H1 (cell line): Measurements from ENCODE around the gene THRB. TPM values are rescaled to one million over a fixed set of nuclear protein-coding genes. Genes with fewer than 3 reads are reported as not detected.

Experiments used
- CTCF ChIA-PET: fragments of 300-600 bp; sonication (Branson Sonifier 250); formaldehyde crosslinking; loops from one replicate; lab custom pipeline; 2021; ENCODE audit not compliant: partially characterized antibody; lab: Charles Lee
- POLR2A ChIA-PET: fragments of 300-600 bp; sonication (Branson Sonifier 250); formaldehyde crosslinking; loops from one replicate; lab custom pipeline; 2021; ENCODE audit warnings: inconsistent platforms; ENCODE audit not compliant: partially characterized antibody; lab: Charles Lee
- DNase-seq, 2 experiments: peaks; one replicate each; pipeline versions ENCODE4 v3.0.0 to v3.0.0-alpha.2; 2010 to 2022; ENCODE audit warnings: low spot score in 2 of 2, low read depth in 1 of 2, mixed read lengths in 1 of 2
- FAIRE-seq: peaks from 2 replicates; lab custom pipeline; 2011; peaks lifted over from hg19 to GRCh38; lab: Jason Lieb, UNC
- H2AFZ ChIP-seq: 2 replicates; pipeline ENCODE4 v1.8.1; 2012; ENCODE audit warnings: low read length, inconsistent platforms
- H2AK5ac ChIP-seq: 2 replicates; pipeline ENCODE4 v1.6.1; 2013; ENCODE audit warnings: low read depth, low read length
- H2BK120ac ChIP-seq: replicated peaks from 2 replicates; pipeline ENCODE3; 2013; ENCODE audit warnings: low read depth, low read length, inconsistent platforms
- H2BK12ac ChIP-seq: 2 replicates; pipeline ENCODE4 v1.6.1; 2013; ENCODE audit warnings: low read depth, low read length
- H2BK15ac ChIP-seq: 2 replicates; pipeline ENCODE4 v1.6.1; 2013; ENCODE audit warnings: low read length
- H2BK20ac ChIP-seq: 2 replicates; pipeline ENCODE4 v1.6.1; 2013; ENCODE audit warnings: low read length
- H2BK5ac ChIP-seq: 2 replicates; pipeline ENCODE4 v1.6.1; 2013; ENCODE audit warnings: low read depth, low read length
- H3K14ac ChIP-seq: 2 replicates; pipeline ENCODE4 v1.6.1; 2013; ENCODE audit warnings: inconsistent platforms; ENCODE audit not compliant: insufficient read length
- H3K18ac ChIP-seq: 2 replicates; pipeline ENCODE4 v1.6.1; 2013; ENCODE audit warnings: low read length; ENCODE audit errors: extremely low read depth
- H3K23ac ChIP-seq: 2 replicates; pipeline ENCODE4 v1.6.1; 2013; ENCODE audit warnings: inconsistent platforms; ENCODE audit not compliant: insufficient read length
- H3K23me2 ChIP-seq: 2 replicates; pipeline ENCODE4 v1.6.1; 2013; ENCODE audit warnings: low read depth, low read length
- H3K27ac ChIP-seq: 2 replicates; pipeline ENCODE4 v1.6.1; 2011; ENCODE audit warnings: low read depth, low read length, inconsistent platforms
- H3K27me3 ChIP-seq, 4 experiments: replicated peaks in 1 of 4; 1 replicate in 1 of 4; 2 replicates in 3 of 4; pipeline versions ENCODE4 v1.6.1 to v1.8.1; 2011 to 2013; ENCODE audit warnings: low read length in 3 of 4, mild to moderate bottlenecking in 3 of 4, inconsistent platforms in 2 of 4, mixed read lengths in 2 of 4, moderate library complexity in 1 of 4; ENCODE audit not compliant: control insufficient read depth in 3 of 4, insufficient read depth in 3 of 4; ENCODE audit errors: extremely low read depth in 1 of 4
- H3K36me3 ChIP-seq, 4 experiments: 2 replicates each; pipeline versions ENCODE4 v1.6.1 to v1.8.1; 2011 to 2013; ENCODE audit warnings: mild to moderate bottlenecking in 4 of 4, low read length in 3 of 4, moderate library complexity in 2 of 4, control low read depth in 1 of 4, inconsistent platforms in 1 of 4; ENCODE audit not compliant: insufficient read depth in 4 of 4, control insufficient read depth in 2 of 4
- H3K4ac ChIP-seq: replicated peaks from 2 replicates; pipeline ENCODE3; 2013; ENCODE audit warnings: low read length, low read depth, mixed read lengths, inconsistent platforms; ENCODE audit not compliant: insufficient read length
- H3K4me1 ChIP-seq, 4 experiments: replicated peaks in 1 of 4; 1 replicate in 1 of 4; 2 replicates in 3 of 4; pipeline versions ENCODE4 v1.6.1 to v1.8.1; 2011 to 2013; ENCODE audit warnings: low read length in 3 of 4, inconsistent platforms in 2 of 4, mixed read lengths in 1 of 4; ENCODE audit not compliant: insufficient read depth in 4 of 4, control insufficient read depth in 3 of 4
- H3K4me2 ChIP-seq, 2 experiments: 2 replicates each; pipeline versions ENCODE4 v1.6.1 to v1.8.1; 2011 to 2013; ENCODE audit warnings: low read depth in 2 of 2, low read length in 2 of 2, control low read depth in 1 of 2, inconsistent platforms in 1 of 2, mild to moderate bottlenecking in 1 of 2; ENCODE audit not compliant: insufficient read depth in 1 of 2
- H3K4me3 ChIP-seq, 4 experiments: fragments of 200-600, 300-600 bp in 1 of 4; sonication (generic), shearing (Covaris generic), sonication (Bioruptor Twin) in 1 of 4; 2 replicates each; pipeline versions ENCODE4 v1.5.1 to v1.8.1; 2011 to 2016; ENCODE audit warnings: low read length in 4 of 4, low read depth in 3 of 4, control low read depth in 2 of 4, inconsistent platforms in 2 of 4, mild to moderate bottlenecking in 2 of 4, mixed read lengths in 1 of 4, moderate library complexity in 1 of 4; ENCODE audit not compliant: insufficient read depth in 2 of 4; ENCODE audit errors: extremely low read depth in 1 of 4
- H3K56ac ChIP-seq: replicated peaks from 2 replicates; pipeline ENCODE3; 2013; ENCODE audit warnings: low read depth, mild to moderate bottlenecking, mixed read lengths, low read length, inconsistent platforms; ENCODE audit not compliant: insufficient read length
- H3K79me1 ChIP-seq: 2 replicates; pipeline ENCODE4 v1.6.1; 2013; ENCODE audit warnings: low read depth, low read length, control low read depth
- H3K79me2 ChIP-seq, 2 experiments: 2 replicates each; pipeline versions ENCODE4 v1.6.1 to v1.8.1; 2012 to 2013; ENCODE audit warnings: low read length in 2 of 2, mild to moderate bottlenecking in 2 of 2, inconsistent platforms in 1 of 2; ENCODE audit not compliant: insufficient read depth in 2 of 2, control insufficient read depth in 1 of 2
- H3K9ac ChIP-seq, 4 experiments: replicated peaks in 1 of 4; 1 replicate in 1 of 4; 2 replicates in 3 of 4; pipeline versions ENCODE4 v1.6.1 to v1.8.1; 2011 to 2013; ENCODE audit warnings: low read depth in 3 of 4, low read length in 3 of 4, control low read depth in 2 of 4, mild to moderate bottlenecking in 2 of 4, moderate library complexity in 2 of 4, inconsistent platforms in 1 of 4; ENCODE audit errors: extremely low read depth in 1 of 4
- H3K9me3 ChIP-seq, 2 experiments: 2 replicates each; pipeline versions ENCODE4 v1.6.1 to v1.8.1; 2012 to 2013; ENCODE audit warnings: mild to moderate bottlenecking in 2 of 2, moderate library complexity in 2 of 2, control low read depth in 1 of 2, inconsistent platforms in 1 of 2, low read depth in 1 of 2, low read length in 1 of 2, mixed read lengths in 1 of 2; ENCODE audit not compliant: insufficient read depth in 2 of 2
- H4K20me1 ChIP-seq, 2 experiments: replicated peaks in 1 of 2; 2 replicates each; pipeline versions ENCODE3 to v1.8.1; 2011 to 2013; ENCODE audit warnings: inconsistent platforms in 2 of 2, low read length in 2 of 2, mild to moderate bottlenecking in 1 of 2; ENCODE audit not compliant: insufficient read depth in 2 of 2, control insufficient read depth in 1 of 2
- H4K5ac ChIP-seq: 2 replicates; pipeline ENCODE4 v1.6.1; 2013; ENCODE audit warnings: low read length, low read depth, mixed read lengths, inconsistent platforms; ENCODE audit not compliant: insufficient read length
- H4K8ac ChIP-seq: 2 replicates; pipeline ENCODE4 v1.8.0; 2013; ENCODE audit warnings: mild to moderate bottlenecking, moderate library complexity, low read length, inconsistent platforms; ENCODE audit not compliant: insufficient read depth; ENCODE audit errors: extremely low read depth
- H4K91ac ChIP-seq: replicated peaks from 2 replicates; pipeline ENCODE3; 2013; ENCODE audit warnings: low read length, mixed read lengths, inconsistent platforms; ENCODE audit not compliant: insufficient read length
- ASH2L ChIP-seq: fragments of 200-600, 300-600 bp; sonication (generic); IDR thresholded peaks from one replicate; pipeline ENCODE4 v1.7.1; 2017; ENCODE audit warnings: low read length
- ATF3 ChIP-seq: IDR thresholded peaks from 2 replicates; pipeline ENCODE4 v1.6.1; 2011; ENCODE audit warnings: low read depth, mild to moderate bottlenecking, low read length; ENCODE audit not compliant: insufficient read depth
- CBX8 ChIP-seq: fragments of 300-800, 300-1000 bp; sonication (generic); IDR thresholded peaks from 2 replicates; pipeline ENCODE4 v1.7.1; 2016; ENCODE audit warnings: low read depth, low read length, borderline replicate concordance
- E2F6 ChIP-seq: IDR thresholded peaks from 2 replicates; pipeline ENCODE4 v1.6.1; 2012; ENCODE audit warnings: inconsistent platforms
- KDM4A ChIP-seq: IDR thresholded peaks from one replicate; pipeline ENCODE4 v1.7.1; 2012; ENCODE audit warnings: low read depth, mild to moderate bottlenecking, moderate library complexity, low read length, inconsistent platforms; ENCODE audit not compliant: severe bottlenecking
- NANOG ChIP-seq: IDR thresholded peaks from 2 replicates; pipeline ENCODE4 v1.6.1; 2011; ENCODE audit warnings: low read length, low read depth, mild to moderate bottlenecking, inconsistent platforms; ENCODE audit not compliant: insufficient read depth, poor library complexity, severe bottlenecking
- POLR2A ChIP-seq, 2 experiments: IDR thresholded peaks; 1 replicate in 1 of 2; 2 replicates in 1 of 2; pipeline ENCODE4 v1.6.1; 2011; ENCODE audit warnings: low read depth in 2 of 2, low read length in 2 of 2, mild to moderate bottlenecking in 2 of 2; ENCODE audit errors: control extremely low read depth in 1 of 2
- RAD21 ChIP-seq, 2 experiments: IDR thresholded peaks in 1 of 2; conservative IDR thresholded peaks in 1 of 2; 2 replicates each; pipeline ENCODE4 v1.6.1; 2011; ENCODE audit warnings: low read depth in 2 of 2, low read length in 2 of 2, improper control_type of control experiment in 1 of 2, inconsistent platforms in 1 of 2, mild to moderate bottlenecking in 1 of 2, moderate library complexity in 1 of 2
- RXRA ChIP-seq: IDR thresholded peaks from 2 replicates; pipeline ENCODE4 v1.6.1; 2011; ENCODE audit warnings: low read depth, mild to moderate bottlenecking, low read length, moderate library complexity; ENCODE audit not compliant: insufficient read depth
- SIRT6 ChIP-seq: IDR thresholded peaks from one replicate; pipeline ENCODE4 v1.7.1; 2012; ENCODE audit warnings: low read length, inconsistent platforms
- SRF ChIP-seq: IDR thresholded peaks from 2 replicates; pipeline ENCODE4 v1.6.1; 2011; ENCODE audit warnings: mild to moderate bottlenecking, low read depth, low read length, moderate library complexity
- TAF1 ChIP-seq: IDR thresholded peaks from 2 replicates; pipeline ENCODE4 v1.6.1; 2011; ENCODE audit warnings: mild to moderate bottlenecking, low read depth, low read length
- TBP ChIP-seq: IDR thresholded peaks from 2 replicates; pipeline ENCODE4 v1.6.1; 2011; ENCODE audit warnings: low read depth, low read length, improper control_type of control experiment
- USF2 ChIP-seq: IDR thresholded peaks from 2 replicates; pipeline ENCODE4 v1.6.1; 2011; ENCODE audit warnings: low read length, improper control_type of control experiment
- polyA plus RNA-seq, 7 experiments: library from polyadenylated mRNA; depleted of rRNA in 3 of 7; stranded (reverse) in 5 of 7; unstranded in 2 of 7; fragments of >200 nt in 5 of 7; fragments of 200-250 nt in 2 of 7; gene quantifications; 1 replicate in 5 of 7; 2 replicates in 1 of 7; 4 replicates in 1 of 7; pipeline versions ENCODE4 v1.2.1 to v1.2.3, GENCODE V29; 2011 to 2013; ENCODE audit warnings: missing spikeins in 2 of 7, mixed read lengths in 2 of 7
- total RNA-seq: library from RNA; stranded (reverse); fragmentation: NEBNext Ultra II Directional; extraction: Animal tissue kit (Norgen Biotek cat#: 25700); gene quantifications from 2 replicates; pipeline ENCODE4 v1.2.1, GENCODE V29; 2021

Gene THRB
- total and polyA plus RNA-seq, 2 of the 8 experiments (the other 6 are each of a cell fraction or from before 2014, with no cell fraction given): 0.98 to 3.9 TPM

DNA sequence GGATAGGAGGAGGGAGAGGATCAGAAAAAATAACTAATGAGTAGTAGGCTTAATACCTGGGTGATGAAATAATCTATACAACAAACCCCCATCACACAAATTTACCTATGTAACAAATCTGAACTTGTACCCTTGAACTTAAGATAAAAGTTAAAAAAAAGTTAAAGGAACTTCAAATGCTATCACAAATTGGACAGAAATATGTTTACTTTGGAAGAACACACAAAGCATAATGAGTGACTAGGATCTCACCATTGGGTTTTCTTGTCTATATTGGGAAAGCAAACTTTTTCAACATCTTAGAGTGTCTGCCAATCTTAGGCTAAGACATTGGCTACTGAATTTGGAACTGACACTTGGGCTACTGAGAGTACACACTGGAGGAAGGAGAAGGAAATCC lies 140.4 kb downstream of the THRB start:
- H2AK5ac ChIP-seq: no peak overlapping the region
- H2BK5ac ChIP-seq: no peak overlapping the region
- no peak overlapping the region for H3K23ac ChIP-seq
- H4K20me1 ChIP-seq: no peaks in the 10 kb centered on the region
- no peak overlapping the region for H3K4me3 ChIP-seq
- no peak overlapping the region for H3K14ac ChIP-seq
- no peak overlapping the region for H2BK15ac ChIP-seq
- ChIA-PET CTCF (no interaction called here), POLR2A (no interaction called here)
- no peak overlapping the region for H2BK20ac ChIP-seq
- no peak overlapping the region for H3K9ac ChIP-seq
- no peak overlapping the region for H4K8ac ChIP-seq
- no peak overlapping the region for H2AFZ ChIP-seq
- H3K79me2 ChIP-seq: no peaks in the 10 kb centered on the region
- FAIRE-seq (no peak), DNase-seq (no peak)
- H3K27ac ChIP-seq: no peak overlapping the region
- H3K4ac ChIP-seq: no peak overlapping the region
- peaks cover 0 to 3% (median 0%) of the 10 kb centered on the region in 4 experiments; a peak in 2 of 7 replicates for H3K4me1 ChIP-seq
- H3K9me3 ChIP-seq: no peaks in the 10 kb centered on the region
- H3K18ac ChIP-seq: no peak overlapping the region
- H2BK12ac ChIP-seq: no peak overlapping the region
- no peaks in the 10 kb centered on the region for H3K79me1 ChIP-seq
- H2BK120ac ChIP-seq: no peak overlapping the region
- H3K27me3 ChIP-seq: no peaks in the 10 kb centered on the region
- no peak overlapping the region for H4K5ac ChIP-seq
- H3K56ac ChIP-seq: no peak overlapping the region
- no peaks in the 10 kb centered on the region for H3K23me2 ChIP-seq
- no peaks in the 10 kb centered on the region for H3K36me3 ChIP-seq
- no peak overlapping the region for H3K4me2 ChIP-seq
- no peak overlapping the region for H4K91ac ChIP-seq
- TF ChIP-seq ATF3 (no peak), ASH2L (no peak), RXRA (no peak), KDM4A (no peak), TBP (no peak), SIRT6 (no peak), CBX8 (no peak), NANOG (no peak), USF2 (no peak), POLR2A (IDR thresholded peaks at IDR 0.05; ENCODE audit: control extremely low read depth in 1 of 2, low read depth in 2 of 2, low read length in 2 of 2) (no peak), RAD21 (IDR thresholded peaks at IDR 0.05 in 1 of 2, conservative IDR thresholded peaks at IDR 0.05 in 1 of 2; ENCODE audit: low read depth in 2 of 2, low read length in 2 of 2) (no peak), E2F6 (no peak), SRF (no peak), TAF1 (no peak)
